GM18870 (cell line): ENCODE measurements around the gene LHFPL3.
"Not testable (repeated sequence)": the region's sequence is repeated elsewhere in the genome, so short reads cannot be mapped to it uniquely, and the experiment has no call there.

ENCODE experiments used
- ATAC-seq: cut with Tn5 transposase; IDR thresholded peaks from one replicate; pipeline ENCODE4 v1.9.1; 2021; ENCODE audit warnings: moderate library complexity; ENCODE audit not compliant: unreplicated experiment

LHFPL3 gene

DNA sequence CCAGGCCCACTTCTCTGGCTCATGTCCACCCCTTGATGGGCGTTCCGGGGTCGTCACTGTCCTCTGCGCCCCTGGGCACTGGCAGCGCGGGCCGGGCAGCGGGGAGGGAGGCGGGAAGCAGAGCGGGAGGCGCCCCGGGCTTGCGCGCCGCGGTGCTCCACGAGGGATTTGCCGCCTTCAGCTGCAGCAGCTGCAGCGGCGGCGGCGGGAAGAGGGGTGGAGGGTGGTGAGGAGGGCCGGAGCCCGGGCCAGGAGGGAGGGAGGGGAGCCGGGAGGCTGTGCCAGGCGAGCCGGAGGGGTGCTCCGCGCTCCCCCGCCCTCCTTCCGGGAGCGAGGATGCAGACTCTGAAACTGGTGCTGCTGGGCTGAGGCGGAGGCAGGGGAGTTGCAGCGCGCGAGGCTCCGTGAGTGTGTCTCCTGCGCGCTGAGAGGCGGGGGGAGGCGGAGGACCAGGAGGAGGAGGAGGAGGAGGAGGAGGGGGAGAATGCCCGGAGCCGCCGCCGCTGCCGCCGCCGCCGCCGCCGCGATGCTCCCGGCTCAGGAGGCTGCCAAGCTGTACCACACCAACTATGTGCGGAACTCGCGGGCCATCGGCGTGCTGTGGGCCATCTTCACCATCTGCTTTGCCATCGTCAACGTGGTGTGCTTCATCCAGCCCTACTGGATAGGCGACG, at the start of gene LHFPL3:
LHFPL3 (plus strand) TSS at position 308 of the 674 bp plus-strand sequence.
- no peak for ATAC-seq

DNA sequence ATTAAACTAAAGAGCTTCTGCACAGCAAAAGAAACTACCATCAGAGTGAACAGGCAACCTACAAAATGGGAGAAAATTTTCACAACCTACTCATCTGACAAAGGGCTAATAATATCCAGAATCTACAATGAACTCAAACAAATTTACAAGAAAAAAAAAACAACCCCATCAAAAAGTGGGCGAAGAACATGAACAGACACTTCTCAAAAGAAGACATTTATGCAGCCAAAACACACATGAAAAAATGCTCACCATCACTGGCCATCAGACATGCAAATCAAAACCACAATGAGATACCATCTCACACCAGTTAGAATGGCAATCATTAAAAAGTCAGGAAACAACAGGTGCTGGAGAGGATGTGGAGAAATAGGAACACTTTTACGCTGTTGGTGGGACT, 46.7 kb upstream of the LHFPL3 start:
- not testable (repeated sequence) for ATAC-seq

DNA sequence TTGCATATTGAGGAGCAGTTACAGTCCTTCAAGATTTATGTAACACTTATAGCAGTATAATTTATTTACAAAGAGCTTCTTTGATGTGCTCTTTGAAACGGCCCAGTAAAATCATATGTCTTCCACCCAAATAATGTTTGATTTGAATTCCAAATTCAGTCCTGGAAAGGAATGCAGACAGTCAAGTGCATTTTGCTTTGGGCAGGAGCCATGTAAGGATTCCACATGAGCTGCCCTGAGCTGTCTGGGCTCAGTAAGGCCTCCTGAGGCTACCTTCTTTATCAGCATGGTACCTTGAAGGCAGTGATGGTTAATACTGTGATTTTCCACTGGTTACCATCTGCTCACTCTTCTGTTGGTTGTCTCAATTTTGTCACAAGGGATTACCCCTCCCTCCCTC, 41.6 kb upstream of the LHFPL3 start:
- ATAC-seq = no peak

DNA sequence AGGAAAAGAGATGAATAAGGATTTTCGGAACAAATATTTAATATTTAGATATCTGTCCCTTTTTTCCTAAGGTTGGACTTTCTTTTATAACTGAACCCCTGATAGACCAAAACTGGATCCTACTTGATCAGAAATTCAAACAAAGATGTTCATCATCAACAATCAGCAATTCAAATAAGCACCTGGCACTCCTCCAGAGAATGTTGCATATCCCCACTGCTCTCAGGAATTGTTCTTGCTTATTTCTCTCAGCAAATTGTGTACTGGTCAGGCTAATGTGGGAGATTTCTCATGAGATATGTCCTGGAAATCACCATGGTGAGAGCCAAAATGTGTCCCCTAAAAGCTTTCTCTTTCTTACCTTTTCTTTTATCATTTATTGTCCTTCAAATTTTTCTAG, 40.3 kb upstream of the LHFPL3 start:
- ATAC-seq = no peak

DNA sequence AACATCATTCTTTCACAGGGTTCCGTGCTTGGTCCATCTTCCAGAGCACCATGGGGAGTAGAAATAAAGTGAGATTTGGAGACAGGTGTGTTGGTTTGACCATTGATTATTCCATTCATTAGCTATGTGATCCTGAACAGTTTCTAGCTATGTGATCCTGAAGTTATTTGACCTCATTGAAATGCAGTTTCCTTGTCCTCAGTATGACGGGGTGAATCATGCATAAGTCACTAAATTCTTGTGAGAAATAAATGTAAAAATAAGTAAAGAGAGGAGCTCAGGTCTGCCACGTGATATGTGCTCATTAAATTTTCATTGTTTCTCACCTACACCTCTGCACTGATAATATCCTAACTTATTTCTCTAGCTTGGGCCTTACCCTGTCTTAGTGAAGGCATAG, 34.1 kb upstream of the LHFPL3 start:
- no peak for ATAC-seq

DNA sequence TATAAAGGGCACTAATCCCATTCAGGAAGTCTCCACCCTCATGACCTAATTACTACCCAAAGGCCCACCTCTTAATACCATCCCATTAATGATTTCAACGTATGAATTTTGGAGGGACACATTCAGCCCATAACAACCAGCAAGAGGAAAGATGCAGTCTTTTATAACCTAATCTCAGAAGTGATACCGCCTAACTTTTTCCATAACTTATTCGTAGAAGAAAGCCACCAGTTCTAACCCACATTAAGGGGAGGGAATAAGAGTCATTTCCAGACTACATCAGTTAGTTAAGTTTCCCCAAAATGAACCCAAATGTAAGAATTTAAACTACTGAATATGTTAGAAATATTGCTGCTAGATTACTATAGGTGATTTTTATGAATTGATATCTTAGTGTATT, 32.1 kb upstream of the LHFPL3 start:
- no peak for ATAC-seq

DNA sequence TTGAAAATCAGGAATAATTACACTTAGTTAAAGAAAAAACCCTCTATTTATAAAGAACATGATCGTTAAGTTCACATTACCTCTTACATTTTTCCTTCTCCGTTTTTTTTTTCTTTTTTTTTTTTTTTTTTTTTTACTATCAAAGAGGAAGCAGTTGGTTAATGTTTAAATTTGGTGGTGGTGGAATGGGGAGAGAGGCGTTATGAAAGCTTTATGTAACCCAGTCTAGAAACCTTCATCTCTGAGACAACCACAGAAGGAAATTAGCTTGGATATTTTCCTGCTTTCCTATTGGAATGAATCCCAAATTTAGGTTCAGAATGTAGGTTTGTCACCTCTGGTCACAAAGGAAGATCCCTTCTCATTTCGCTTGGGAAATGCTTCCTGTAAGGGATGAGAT, 31.5 kb upstream of the LHFPL3 start:
- no peak for ATAC-seq

DNA sequence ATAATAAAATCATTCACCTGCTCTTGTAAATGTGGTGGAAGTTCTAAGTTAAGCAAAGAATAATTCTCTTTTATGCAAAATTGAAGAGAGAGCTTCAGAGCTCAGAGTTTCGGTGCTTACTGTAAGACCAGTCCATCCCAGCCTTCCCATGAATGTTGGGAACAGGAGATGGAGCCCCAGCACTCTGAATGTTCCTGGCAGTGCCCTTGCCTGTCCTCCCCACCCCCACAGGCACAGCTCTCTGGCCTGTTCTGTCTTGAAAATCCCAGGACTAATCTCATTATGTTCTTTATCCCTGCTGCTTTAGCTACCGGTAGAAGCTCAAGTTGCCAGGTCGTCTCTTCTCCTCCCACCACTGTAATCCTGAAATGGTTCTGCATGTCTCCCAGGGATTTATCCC, 29.1 kb upstream of the LHFPL3 start:
- ATAC-seq = no peak

DNA sequence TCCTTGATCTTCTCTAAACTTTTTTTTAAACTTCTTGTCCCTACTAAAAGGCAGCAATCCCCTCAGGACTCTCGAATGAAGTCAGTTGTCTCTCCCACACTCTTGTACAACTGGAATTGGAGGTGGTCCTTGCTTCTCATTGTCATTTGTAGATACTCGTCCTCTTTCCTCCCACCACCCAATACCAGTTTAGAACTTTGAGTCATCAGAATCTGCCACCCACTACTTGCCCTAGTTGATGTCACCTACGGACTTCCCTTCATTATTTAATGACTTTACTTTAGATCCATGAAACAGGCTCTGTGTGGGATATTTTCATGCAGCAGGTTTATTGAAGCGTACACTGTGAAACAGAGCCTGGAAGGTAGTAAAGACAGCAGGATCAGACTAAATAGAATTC, 28.6 kb upstream of the LHFPL3 start:
- ATAC-seq = no peak

DNA sequence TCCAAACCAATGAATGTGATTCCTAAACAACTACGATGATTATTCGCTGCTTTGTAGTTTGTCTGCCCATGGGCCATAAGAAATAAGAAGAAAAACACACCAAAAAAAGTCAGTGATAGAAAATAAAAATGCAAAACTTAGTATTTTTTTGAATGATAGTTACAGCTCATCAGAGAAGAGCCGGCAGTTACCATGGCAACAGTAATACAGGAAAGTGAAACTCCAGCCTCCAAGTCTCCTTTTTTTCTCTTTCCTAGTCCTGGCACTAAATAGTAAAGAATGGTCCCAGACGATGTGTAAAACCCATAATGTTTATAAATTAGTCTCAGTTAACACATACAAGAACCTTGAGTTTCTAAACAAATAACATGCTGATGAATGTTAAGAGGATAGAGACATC, 21.6 kb upstream of the LHFPL3 start:
- ATAC-seq = no peak

DNA sequence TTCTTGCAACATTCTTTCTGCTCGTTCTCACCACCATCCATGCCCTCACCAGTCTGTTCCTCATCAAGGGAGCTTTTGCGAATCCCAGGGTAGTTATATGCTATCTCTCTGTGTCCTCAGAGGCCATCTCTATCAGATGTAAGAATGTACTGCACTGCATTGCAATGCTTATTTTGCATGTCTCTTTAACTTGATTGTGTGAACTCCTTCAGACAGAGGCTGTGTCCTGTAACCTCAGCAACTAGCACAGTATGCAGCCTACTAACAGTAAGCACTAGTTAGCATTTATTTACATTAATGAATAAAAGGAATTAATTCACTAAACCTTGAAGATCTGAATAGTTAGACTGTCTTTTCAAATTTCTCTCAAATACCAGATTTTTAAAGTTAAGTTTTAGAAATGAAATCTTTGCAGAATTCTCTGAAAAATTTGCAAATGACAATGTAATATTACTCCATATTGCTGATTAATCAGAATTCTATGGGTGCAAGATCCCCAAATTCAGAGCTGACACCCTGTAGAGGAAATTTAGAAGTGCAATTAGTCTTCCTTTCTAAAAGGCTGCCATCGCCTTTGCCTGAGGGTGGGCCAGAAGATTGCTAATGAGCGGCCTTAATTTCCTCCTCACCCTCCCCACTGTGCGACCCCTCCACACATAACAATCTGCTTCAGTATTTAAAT, 10.3 kb upstream of the LHFPL3 start:
- no peak for ATAC-seq

DNA sequence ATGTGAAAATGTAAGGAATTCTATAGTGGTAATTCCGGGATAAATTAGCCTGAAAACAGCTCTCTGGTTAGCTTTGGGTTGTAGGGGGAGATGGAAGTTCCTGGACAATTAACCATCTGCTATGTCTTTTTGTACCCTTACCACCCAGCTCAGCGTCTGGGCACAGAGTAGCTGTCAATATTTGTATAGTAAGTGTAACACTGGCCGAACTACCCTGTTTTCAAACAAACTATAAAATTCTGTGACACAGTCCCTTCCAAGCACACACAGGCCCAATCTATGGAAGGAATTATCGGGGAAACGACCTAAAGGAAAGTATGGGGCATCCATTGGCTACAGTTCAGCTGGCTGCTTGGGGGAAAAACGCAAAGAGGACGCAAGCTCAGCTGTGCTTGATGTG, 869 bp upstream of the LHFPL3 start:
- ATAC-seq = no peak

DNA sequence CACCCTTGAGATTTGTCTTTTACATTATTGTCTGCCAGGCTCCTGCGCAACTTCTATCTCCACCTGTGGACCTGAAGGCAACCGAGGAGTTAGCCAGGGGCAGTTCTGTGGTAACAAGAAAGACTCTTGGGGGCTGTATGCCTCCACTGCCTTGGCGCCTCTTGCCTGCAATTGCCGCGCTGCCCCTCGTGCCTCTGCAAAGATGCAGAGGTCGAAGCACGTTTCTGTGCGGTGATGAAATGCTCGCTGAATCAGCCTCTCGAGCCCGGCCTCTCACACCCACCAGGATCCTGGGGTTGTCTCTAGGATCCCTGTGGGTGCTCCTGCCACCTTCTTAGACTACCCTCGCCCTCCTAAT, 486 bp upstream of the LHFPL3 start:
- ATAC-seq = no peak

DNA sequence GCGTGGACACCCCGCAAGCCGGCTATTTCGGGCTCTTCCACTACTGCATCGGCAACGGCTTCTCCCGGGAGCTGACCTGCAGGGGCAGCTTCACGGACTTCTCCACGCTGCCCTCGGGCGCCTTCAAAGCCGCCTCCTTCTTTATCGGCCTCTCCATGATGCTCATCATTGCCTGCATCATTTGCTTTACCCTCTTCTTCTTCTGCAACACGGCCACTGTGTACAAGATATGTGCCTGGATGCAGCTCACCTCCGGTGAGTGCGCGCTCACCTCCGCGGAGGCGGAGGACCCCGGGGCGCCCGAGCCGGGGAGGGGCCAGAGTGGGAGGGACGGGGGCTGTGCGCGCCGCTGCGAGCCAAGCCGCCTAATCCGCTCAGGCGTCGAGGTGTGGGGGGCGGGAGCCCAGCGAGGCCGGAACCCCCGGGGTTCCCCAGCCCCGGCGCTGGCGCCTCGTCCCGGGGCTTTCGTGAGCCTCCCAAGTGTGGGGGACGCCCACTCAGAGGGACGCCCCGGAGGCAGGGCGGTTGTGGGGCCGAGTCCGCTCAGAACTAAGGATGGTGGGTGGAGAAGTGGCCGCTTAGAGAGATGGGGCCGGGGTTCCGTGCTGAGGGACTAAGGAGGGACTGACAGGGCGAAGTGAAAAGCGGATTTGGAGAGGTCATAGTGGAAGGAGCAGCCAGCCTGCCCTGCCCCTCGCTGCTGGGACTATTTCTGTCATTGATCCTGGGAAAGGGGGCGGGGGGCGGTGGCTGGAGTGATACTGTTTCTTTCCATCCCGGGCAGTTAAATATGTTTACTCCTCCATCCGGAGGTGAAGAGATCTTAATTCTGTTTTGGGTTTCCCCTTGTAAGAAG, 795 bp downstream of the LHFPL3 start:
- ATAC-seq = no peak

DNA sequence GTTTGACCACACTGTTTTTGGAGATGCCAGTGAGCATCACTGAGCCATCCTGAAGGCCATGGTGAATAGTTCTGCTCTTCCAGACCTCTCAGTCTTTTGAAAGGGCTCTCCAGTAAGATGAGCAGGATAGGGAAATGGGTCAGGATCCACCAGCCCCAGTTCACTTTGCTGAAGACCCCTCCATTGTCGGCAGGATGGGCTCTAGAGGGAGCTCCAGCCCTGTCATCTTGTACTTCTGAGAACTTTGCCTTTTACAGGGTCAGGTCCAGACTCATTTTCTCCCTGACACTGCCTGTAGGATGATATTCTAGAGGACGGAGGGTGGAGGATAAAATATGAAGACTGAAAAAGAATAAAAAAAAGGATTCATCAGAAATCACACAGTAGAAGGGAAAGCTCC, 13.1 kb downstream of the LHFPL3 start:
- ATAC-seq = no peak

DNA sequence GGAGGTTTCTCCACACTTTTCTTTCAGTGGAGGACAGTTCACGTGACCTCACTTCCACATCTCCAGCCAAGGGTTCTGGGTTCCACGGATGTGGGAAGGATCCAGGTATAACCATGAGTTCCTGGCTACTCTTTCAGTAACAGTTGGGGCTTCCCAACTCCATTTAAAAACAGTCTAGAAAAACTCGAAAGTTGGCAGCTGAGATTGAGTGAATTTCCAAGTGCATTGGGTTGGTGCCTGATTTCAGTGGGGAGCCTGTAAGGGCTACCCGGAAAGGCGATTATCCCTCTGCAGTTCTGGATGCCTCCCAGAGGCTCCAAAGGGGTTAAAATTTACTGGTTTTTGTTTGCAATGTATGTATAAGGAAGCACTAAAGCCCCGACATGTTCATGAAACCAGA, 24.3 kb downstream of the LHFPL3 start:
- no peak for ATAC-seq

DNA sequence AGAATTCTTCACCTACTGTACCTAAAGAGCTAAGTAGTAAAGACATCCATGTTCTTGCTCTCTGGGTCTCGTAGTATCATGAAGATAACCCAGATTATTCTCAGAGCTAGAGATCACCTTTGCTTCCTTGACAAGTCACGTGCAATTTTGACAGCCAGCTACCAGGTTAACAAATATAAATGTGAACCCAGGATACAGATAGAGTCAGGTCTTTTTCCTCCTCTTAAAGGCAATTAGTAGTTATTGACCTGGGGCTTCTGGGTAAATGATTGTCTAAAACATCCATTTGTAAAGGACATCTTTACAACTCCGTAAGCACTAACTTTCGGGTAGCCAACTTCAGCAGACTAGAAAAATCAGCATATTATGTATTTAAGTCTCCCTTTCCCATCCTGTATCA, 28.8 kb downstream of the LHFPL3 start:
- no peak for ATAC-seq

DNA sequence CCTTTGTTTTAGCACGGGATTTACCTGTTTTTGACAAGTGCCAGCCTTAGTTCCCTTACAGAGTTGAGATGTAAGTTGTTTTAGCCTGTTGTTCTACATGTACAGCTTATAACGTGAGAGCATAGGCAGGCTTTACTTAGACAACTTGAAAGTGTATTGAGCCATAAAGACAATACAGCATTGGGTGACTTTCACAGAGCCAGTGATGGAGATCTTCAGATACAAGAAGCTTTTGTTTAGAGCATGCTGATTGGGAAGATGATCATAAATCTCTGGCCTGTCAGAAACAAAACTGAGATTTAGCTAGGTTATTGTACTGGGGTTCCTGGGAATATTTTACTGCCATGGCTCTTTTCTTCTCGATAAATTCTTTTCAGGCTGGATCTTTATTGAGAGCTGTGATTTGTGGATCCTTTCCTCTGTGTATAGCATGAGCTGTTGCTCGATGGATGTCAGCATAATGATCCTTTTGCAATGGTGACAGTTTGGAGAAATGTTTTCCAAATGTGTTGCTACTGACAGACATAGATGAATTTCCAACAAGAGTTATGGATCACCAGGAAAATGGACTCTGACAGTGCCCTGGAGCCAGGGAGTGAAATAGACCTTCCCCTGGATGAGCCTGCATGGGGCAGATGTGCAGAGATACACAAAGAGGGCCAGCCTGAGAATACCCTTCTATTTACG, 30.2 kb downstream of the LHFPL3 start:
- ATAC-seq = no peak

DNA sequence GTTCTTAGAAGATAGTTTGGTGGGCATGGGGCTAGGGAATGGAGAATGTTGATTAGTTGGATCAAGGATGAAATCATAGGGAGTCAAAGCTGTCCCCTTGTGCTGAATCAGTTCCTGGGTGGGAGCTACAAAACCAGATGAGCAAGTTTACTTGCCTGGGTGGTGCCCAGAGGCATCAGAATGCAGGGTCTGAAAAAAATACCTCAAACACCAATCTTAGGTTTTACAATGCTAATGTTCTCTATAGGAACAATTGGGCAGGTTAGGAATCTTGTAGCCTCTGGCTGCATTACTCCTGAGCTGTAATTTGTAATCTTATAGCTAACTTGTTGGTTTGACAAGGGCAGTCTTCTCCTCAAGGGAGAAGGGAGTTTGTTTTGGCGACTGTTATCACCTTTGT, 34.4 kb downstream of the LHFPL3 start:
- no peak for ATAC-seq

DNA sequence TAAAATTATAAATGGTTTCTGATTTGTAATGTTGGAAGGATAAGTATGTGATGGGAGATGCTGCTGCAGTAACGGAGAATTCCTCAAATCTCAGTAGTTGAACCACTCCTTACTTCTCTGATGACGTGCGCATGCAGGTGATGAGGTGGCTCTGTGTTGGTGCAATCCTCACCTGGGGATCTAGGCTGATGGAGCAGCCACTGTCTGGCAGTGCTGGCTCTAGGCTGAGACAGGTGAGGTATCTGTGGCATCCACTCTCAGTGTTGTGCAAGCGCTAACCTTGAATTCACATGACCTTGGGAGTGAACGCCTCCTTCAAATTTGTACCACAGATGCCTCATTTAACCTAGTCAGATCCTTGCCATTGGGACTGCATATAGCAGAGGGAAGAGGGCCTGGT, 35.0 kb downstream of the LHFPL3 start:
- no peak for ATAC-seq

DNA sequence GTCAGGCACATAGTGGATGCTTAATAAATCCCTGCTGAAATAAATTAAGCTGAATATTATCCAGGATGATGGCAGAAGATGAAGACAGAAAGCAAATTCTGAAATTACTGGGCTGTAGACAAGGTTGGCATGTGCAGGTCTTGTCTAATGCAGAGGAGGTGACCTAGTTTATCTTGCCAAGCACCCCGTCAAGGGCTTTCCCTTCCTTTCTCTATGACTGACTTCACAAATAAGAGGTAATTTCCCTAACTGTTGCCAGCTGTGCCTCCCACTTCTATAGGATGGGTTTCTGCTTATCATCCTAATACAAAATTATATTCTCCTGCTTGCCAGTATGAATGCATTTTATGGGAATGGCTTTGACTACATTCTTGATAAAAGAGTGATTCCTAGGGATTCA, 38.0 kb downstream of the LHFPL3 start:
- no peak for ATAC-seq

DNA sequence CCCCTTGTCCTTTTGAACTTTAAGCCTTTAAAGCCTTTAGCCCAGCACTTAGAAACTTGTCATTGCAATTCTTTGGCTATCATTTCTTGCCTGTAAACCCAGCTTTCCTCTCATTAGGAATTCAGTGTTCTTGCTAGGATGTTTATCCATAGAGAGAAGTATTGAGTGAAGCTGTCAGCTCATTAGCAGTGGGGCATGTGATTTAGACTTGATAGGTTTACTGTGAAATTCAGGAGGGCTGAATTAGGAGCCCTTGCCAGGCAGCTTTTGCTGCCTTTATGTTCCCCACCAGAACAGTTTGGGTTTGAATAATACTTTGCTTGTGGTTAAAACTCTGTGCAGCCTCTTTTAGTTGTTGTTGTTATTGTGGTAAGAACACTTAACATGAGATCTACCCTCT, 39.5 kb downstream of the LHFPL3 start:
- ATAC-seq = no peak
